PC-3 (cell line): ENCODE data around the gene FBRS. TPM values are rescaled to one million over a fixed set of nuclear protein-coding genes. Genes with fewer than 3 reads are reported as not detected.

Experiments
- ATAC-seq: fragments of 200-7000 bp; cut with Tn5 transposase; 2 replicates; pipeline ENCODE4 v1.9.1; 2020; ENCODE audit warnings: mild to moderate bottlenecking, moderate library complexity
- BruUV-seq: library from RNA; stranded (reverse); fragments of 400-500 nt; replicated peaks from 2 replicates; lab custom pipeline; 2021; lab: Mats Ljungman, UMichigan
- CTCF ChIA-PET: fragments of 300-600 bp; sonication (Branson Sonifier 250); formaldehyde crosslinking; loops from one replicate; lab custom pipeline; 2022; ENCODE audit warnings: antibody characterized with exemption; lab: Charles Lee
- POLR2A ChIA-PET: fragments of 300-600 bp; sonication (Branson Sonifier 250); formaldehyde crosslinking; loops from one replicate; lab custom pipeline; 2022; ENCODE audit warnings: antibody characterized with exemption; ENCODE audit not compliant: unreplicated experiment; lab: Charles Lee
- DNase-seq: peaks from one replicate; pipeline ENCODE4 v3.0.0-alpha.2; 2015
- H2AFZ ChIP-seq: fragments of 300-600 bp; sonication (generic); 2 replicates; pipeline ENCODE4 v1.6.0; 2016; ENCODE audit warnings: antibody characterized with exemption, low read length
- H3F3A ChIP-seq: fragments of 300-600 bp; sonication (generic); one replicate; pipeline ENCODE4 v1.6.0; 2017; ENCODE audit warnings: antibody characterized with exemption, low read length, control low read depth, mild to moderate bottlenecking; ENCODE audit not compliant: unreplicated experiment
- H3K27ac ChIP-seq: fragments of 300-600 bp; sonication (generic); 2 replicates; pipeline ENCODE4 v1.5.1; 2016; ENCODE audit warnings: mild to moderate bottlenecking, low read length
- H3K27me3 ChIP-seq: fragments of 300-600 bp; sonication (generic); 2 replicates; pipeline ENCODE4 v1.6.1; 2016; ENCODE audit warnings: low read length, mixed read lengths
- H3K36me3 ChIP-seq: fragments of 300-600 bp; sonication (generic); 2 replicates; pipeline ENCODE4 v1.6.1; 2016; ENCODE audit warnings: low read depth, mixed run types, low read length, mixed read lengths
- H3K4me1 ChIP-seq: fragments of 300-600 bp; sonication (generic); 2 replicates; pipeline ENCODE4 v1.5.1; 2016; ENCODE audit warnings: low read length; ENCODE audit not compliant: insufficient read depth
- H3K4me2 ChIP-seq: fragments of 300-600 bp; sonication (generic); 2 replicates; pipeline ENCODE4 v1.6.0; 2016; ENCODE audit warnings: low read length
- H3K4me3 ChIP-seq: fragments of 300-600 bp; sonication (generic); 2 replicates; pipeline ENCODE4 v1.5.1; 2016; ENCODE audit warnings: mild to moderate bottlenecking, low read length, mixed read lengths
- H3K79me2 ChIP-seq: fragments of 300-600 bp; sonication (generic); 2 replicates; pipeline ENCODE4 v1.6.1; 2017; ENCODE audit warnings: low read length, mixed read lengths
- H3K9ac ChIP-seq: fragments of 300-600 bp; sonication (generic); 2 replicates; pipeline ENCODE4 v1.6.0; 2016; ENCODE audit warnings: mild to moderate bottlenecking, low read length
- H3K9me2 ChIP-seq: fragments of 300-600 bp; sonication (generic); replicated peaks from 2 replicates; pipeline ENCODE4 v1.6.1; 2016; ENCODE audit warnings: mixed run types, low read length, mixed read lengths
- H3K9me3 ChIP-seq: fragments of 300-600 bp; sonication (generic); 2 replicates; pipeline ENCODE4 v1.6.1; 2016; ENCODE audit warnings: low read length, mixed read lengths
- H4K20me1 ChIP-seq: fragments of 300-600 bp; sonication (generic); 2 replicates; pipeline ENCODE4 v1.6.1; 2016; ENCODE audit warnings: low read length, mixed read lengths
- EZH2 ChIP-seq: fragments of 300-600 bp; sonication (generic); IDR thresholded peaks from one replicate; pipeline ENCODE4 v1.6.1; 2017; ENCODE audit warnings: antibody characterized with exemption, mild to moderate bottlenecking, low read length; ENCODE audit not compliant: unreplicated experiment
- EZH2phosphoT487 ChIP-seq: fragments of 300-600 bp; sonication (generic); IDR thresholded peaks from 2 replicates; pipeline ENCODE4 v1.6.1; 2018; ENCODE audit warnings: mild to moderate bottlenecking, antibody characterized with exemption, low read length, borderline replicate concordance
- intact Hi-C: fragments of 100-400 bp; cut with micrococcal nuclease; formaldehyde crosslinking; loops from 2 replicates; pipeline ENCODE4 v1.9.0; 2023
- total RNA-seq: library from RNA; depleted of rRNA; stranded (reverse); fragments of >200 nt; gene quantifications from 2 replicates; pipeline ENCODE4 v1.2.3, GENCODE V29; 2014
- TF ChIP-seq, protein P1 (sequence below): fragments of 300-600 bp; sonication (generic); conservative IDR thresholded peaks from 2 replicates; pipeline ENCODE4 v1.5.1; 2017; ENCODE audit warnings: antibody characterized with exemption, low read depth, mild to moderate bottlenecking, low read length

Gene FBRS
- total RNA-seq, 1 experiment from 2014 or later = 22.2 TPM

DNA sequence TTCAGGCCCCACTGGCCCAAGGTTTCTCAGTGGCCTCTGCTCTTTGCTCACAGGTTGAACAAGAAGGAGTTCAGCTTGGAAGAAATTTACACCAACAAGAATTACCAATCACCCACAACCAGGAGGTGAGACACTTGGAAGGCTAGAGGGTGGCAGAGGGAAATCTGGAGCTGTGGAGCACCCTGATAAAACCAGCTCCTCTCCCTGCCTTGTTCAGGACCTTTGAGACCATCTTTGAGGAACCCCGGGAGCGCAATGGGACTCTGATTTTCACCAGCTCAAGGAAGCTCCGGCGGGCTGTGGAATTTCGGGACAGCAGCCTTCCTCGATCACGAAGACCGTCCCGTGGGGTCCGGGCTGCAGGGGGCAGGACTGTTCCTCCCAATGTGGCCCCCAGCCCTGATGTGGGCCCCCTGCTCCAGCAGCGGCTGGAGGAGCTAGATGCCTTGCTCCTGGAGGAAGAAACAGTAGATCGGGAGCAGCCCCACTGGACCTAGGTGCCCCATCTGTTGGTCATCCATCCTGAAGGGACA lies 2.4 kb upstream of the FBRS start:
- Histone ChIP-seq H3K4me1 (peaks cover 21% of the 10 kb centered on the region), H3K4me2 (no peak overlapping the region), H3K4me3 (no peak overlapping the region), H3K9me3 (no peaks in the 10 kb centered on the region), H4K20me1 (no peaks in the 10 kb centered on the region), H3K9ac (no peak overlapping the region), H3K79me2 (peaks cover 25% of the 10 kb centered on the region), H3K27me3 (no peaks in the 10 kb centered on the region), H3F3A (no peaks in the 10 kb centered on the region), H3K9me2 (no peaks in the 10 kb centered on the region), H3K36me3 (no peaks in the 10 kb centered on the region), H3K27ac (no peak overlapping the region), H2AFZ (no peak overlapping the region)
- TF ChIP-seq, protein P1, sequence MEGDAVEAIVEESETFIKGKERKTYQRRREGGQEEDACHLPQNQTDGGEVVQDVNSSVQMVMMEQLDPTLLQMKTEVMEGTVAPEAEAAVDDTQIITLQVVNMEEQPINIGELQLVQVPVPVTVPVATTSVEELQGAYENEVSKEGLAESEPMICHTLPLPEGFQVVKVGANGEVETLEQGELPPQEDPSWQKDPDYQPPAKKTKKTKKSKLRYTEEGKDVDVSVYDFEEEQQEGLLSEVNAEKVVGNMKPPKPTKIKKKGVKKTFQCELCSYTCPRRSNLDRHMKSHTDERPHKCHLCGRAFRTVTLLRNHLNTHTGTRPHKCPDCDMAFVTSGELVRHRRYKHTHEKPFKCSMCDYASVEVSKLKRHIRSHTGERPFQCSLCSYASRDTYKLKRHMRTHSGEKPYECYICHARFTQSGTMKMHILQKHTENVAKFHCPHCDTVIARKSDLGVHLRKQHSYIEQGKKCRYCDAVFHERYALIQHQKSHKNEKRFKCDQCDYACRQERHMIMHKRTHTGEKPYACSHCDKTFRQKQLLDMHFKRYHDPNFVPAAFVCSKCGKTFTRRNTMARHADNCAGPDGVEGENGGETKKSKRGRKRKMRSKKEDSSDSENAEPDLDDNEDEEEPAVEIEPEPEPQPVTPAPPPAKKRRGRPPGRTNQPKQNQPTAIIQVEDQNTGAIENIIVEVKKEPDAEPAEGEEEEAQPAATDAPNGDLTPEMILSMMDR = no peak
- TF ChIP-seq EZH2phosphoT487 (no peak), EZH2 (no peak)
- ChIA-PET CTCF (no interaction called here), POLR2A (no interaction called here)
- intact Hi-C loops = loop anchor here (5.0 kb wide), 1 partner anchor 106 kb away; the partner anchor contains the start of genes CFAP119 and RNF40
- DNase-seq (no peak), ATAC-seq (no peak)
- no TSS peak for BruUV-seq

- H3K4me3 ChIP-seq = no peak overlapping the region
- no peak for DNase-seq
- no peaks in the 10 kb centered on the region for H3F3A ChIP-seq
- no peaks in the 10 kb centered on the region for H3K27me3 ChIP-seq
- H3K27ac ChIP-seq = no peak overlapping the region
- TF ChIP-seq, protein P1 = no peak
- TF ChIP-seq EZH2 (no peak), EZH2phosphoT487 (no peak)
- H3K9me3 ChIP-seq = no peaks in the 10 kb centered on the region
- no peaks in the 10 kb centered on the region for H3K36me3 ChIP-seq
- intact Hi-C loops = loop anchor here (5.0 kb wide), 1 partner anchor 106 kb away; the partner anchor contains the start of genes CFAP119 and RNF40
- peaks cover 26% of the 10 kb centered on the region for H3K4me1 ChIP-seq
- BruUV-seq = no TSS peak
- peaks cover 27% of the 10 kb centered on the region for H3K79me2 ChIP-seq
- ChIA-PET POLR2A (no interaction called here), CTCF (no interaction called here)
- no peak overlapping the region for H3K9ac ChIP-seq
- H3K9me2 ChIP-seq = no peaks in the 10 kb centered on the region
- no peak overlapping the region for H2AFZ ChIP-seq
- H4K20me1 ChIP-seq = no peaks in the 10 kb centered on the region
- no peak overlapping the region for H3K4me2 ChIP-seq
- no peak for ATAC-seq
Measured at GRCh38 chr16:30656388-30656787, 1.8 kb upstream of the FBRS start.
